ENCODE results near the gene TMEM255A. TPM values are rescaled to one million over a fixed set of nuclear protein-coding genes. Genes with fewer than 3 reads are reported as not detected.

TMEM255A gene
- total RNA-seq, 2 experiments from 2014 or later, result not detected

- no peak for TF ChIP-seq CTCF (IDR thresholded peaks at IDR 0.05)
- no peak overlapping the region for H3K27ac Mint-ChIP-seq
- H3K9me3 ChIP-seq (ENCODE audit: control insufficient read depth in 1 of 2, insufficient read depth in 1 of 2, low read length in 2 of 2), result no peaks in the 10 kb centered on the region
- no peaks in the 10 kb centered on the region for H3K36me3 ChIP-seq (ENCODE audit: insufficient read depth, low read length)
- intact Hi-C loops (cut with DNase I, micrococcal nuclease), result no loop called here
- no peaks in the 10 kb centered on the region for H3K27me3 ChIP-seq (ENCODE audit: control insufficient read depth in 1 of 2, insufficient read depth in 2 of 2, low read length in 2 of 2)
- no peak overlapping the region for H3K27ac ChIP-seq (ENCODE audit: low read depth in 1 of 2, low read length in 2 of 2)
- no peaks in the 10 kb centered on the region for H3K27me3 Mint-ChIP-seq
- no peaks in the 10 kb centered on the region for H3K9me3 Mint-ChIP-seq
- H3K4me1 ChIP-seq (ENCODE audit: insufficient read depth, low read length), result peaks cover 2% of the 10 kb centered on the region
- DNase-seq (no peak), ATAC-seq (ENCODE audit: poor library complexity) (no peak)
- peaks cover 15% of the 10 kb centered on the region for H3K4me1 Mint-ChIP-seq (ENCODE audit: low read depth)
- no peak overlapping the region for H3K4me3 Mint-ChIP-seq
- no peaks in the 10 kb centered on the region for H3K36me3 Mint-ChIP-seq (ENCODE audit: low read depth)
- ChIA-PET CTCF (interaction anchor here (1.7 kb wide), 1 partner anchor 19 kb away, joined by 4 read pairs; no protein-coding TSS in a partner anchor), POLR2A (no interaction called here)
- H3K4me3 ChIP-seq (ENCODE audit: low read length), result no peak overlapping the region
Observed at GRCh38 chrX:120290107-120290506, 21.2 kb downstream of the TMEM255A start.

GRCh38 chrX:120287513-120288112 lies 23.6 kb downstream of the TMEM255A start:
- H3K27ac ChIP-seq (ENCODE audit: low read depth in 1 of 2, low read length in 2 of 2), result no peak overlapping the region

GRCh38 chrX:120286733-120287512 lies 24.3 kb downstream of the TMEM255A start:
- no peaks in the 10 kb centered on the region for H3K27me3 ChIP-seq (ENCODE audit: control insufficient read depth in 1 of 2, insufficient read depth in 2 of 2, low read length in 2 of 2)
- Mint-ChIP-seq H3K27ac (no peak overlapping the region), H3K4me1 (ENCODE audit: low read depth) (no peaks in the 10 kb centered on the region), H3K4me3 (no peak overlapping the region), H3K27me3 (no peaks in the 10 kb centered on the region), H3K9me3 (no peaks in the 10 kb centered on the region), H3K36me3 (ENCODE audit: low read depth) (no peaks in the 10 kb centered on the region)
- ChIA-PET CTCF (no interaction called here), POLR2A (no interaction called here)
- no peak for DNase-seq
- no peaks in the 10 kb centered on the region for H3K36me3 ChIP-seq (ENCODE audit: insufficient read depth, low read length)
- H3K4me1 ChIP-seq (ENCODE audit: insufficient read depth, low read length), result no peaks in the 10 kb centered on the region
- ATAC-seq (ENCODE audit: poor library complexity), result no peak
- TF ChIP-seq CTCF (IDR thresholded peaks at IDR 0.05), result no peak
- intact Hi-C loops (cut with DNase I, micrococcal nuclease), result no loop called here
- no peaks in the 10 kb centered on the region for H3K9me3 ChIP-seq (ENCODE audit: control insufficient read depth in 1 of 2, insufficient read depth in 1 of 2, low read length in 2 of 2)
- no peak overlapping the region for H3K4me3 ChIP-seq (ENCODE audit: low read length)
- no peak overlapping the region for H3K27ac ChIP-seq (ENCODE audit: low read depth in 1 of 2, low read length in 2 of 2)

More at GRCh38 chrX:120287513-120288112, 23.6 kb downstream of the TMEM255A start:
- H3K4me3 ChIP-seq (ENCODE audit: low read length), result no peak overlapping the region
- Mint-ChIP-seq H3K4me1 (ENCODE audit: low read depth) (no peaks in the 10 kb centered on the region), H3K4me3 (no peak overlapping the region), H3K36me3 (ENCODE audit: low read depth) (no peaks in the 10 kb centered on the region), H3K9me3 (no peaks in the 10 kb centered on the region), H3K27ac (no peak overlapping the region), H3K27me3 (no peaks in the 10 kb centered on the region)
- TF ChIP-seq CTCF (IDR thresholded peaks at IDR 0.05), result no peak
- ATAC-seq (ENCODE audit: poor library complexity), result no peak
- DNase-seq, result no peak
- H3K9me3 ChIP-seq (ENCODE audit: control insufficient read depth in 1 of 2, insufficient read depth in 1 of 2, low read length in 2 of 2), result no peaks in the 10 kb centered on the region
- intact Hi-C loops (cut with DNase I, micrococcal nuclease), result no loop called here
- no peaks in the 10 kb centered on the region for H3K36me3 ChIP-seq (ENCODE audit: insufficient read depth, low read length)
- H3K4me1 ChIP-seq (ENCODE audit: insufficient read depth, low read length), result no peaks in the 10 kb centered on the region
- ChIA-PET CTCF (no interaction called here), POLR2A (no interaction called here)
- H3K27me3 ChIP-seq (ENCODE audit: control insufficient read depth in 1 of 2, insufficient read depth in 2 of 2, low read length in 2 of 2), result no peaks in the 10 kb centered on the region
